HG02885 (cell line): ENCODE data around the gene MRPL14.

Experiments used
- ATAC-seq: cut with Tn5 transposase; IDR thresholded peaks from one replicate; pipeline ENCODE4 v1.9.1; 2021; ENCODE audit warnings: mild to moderate bottlenecking; ENCODE audit not compliant: unreplicated experiment, poor library complexity

The MRPL14 gene

DNA sequence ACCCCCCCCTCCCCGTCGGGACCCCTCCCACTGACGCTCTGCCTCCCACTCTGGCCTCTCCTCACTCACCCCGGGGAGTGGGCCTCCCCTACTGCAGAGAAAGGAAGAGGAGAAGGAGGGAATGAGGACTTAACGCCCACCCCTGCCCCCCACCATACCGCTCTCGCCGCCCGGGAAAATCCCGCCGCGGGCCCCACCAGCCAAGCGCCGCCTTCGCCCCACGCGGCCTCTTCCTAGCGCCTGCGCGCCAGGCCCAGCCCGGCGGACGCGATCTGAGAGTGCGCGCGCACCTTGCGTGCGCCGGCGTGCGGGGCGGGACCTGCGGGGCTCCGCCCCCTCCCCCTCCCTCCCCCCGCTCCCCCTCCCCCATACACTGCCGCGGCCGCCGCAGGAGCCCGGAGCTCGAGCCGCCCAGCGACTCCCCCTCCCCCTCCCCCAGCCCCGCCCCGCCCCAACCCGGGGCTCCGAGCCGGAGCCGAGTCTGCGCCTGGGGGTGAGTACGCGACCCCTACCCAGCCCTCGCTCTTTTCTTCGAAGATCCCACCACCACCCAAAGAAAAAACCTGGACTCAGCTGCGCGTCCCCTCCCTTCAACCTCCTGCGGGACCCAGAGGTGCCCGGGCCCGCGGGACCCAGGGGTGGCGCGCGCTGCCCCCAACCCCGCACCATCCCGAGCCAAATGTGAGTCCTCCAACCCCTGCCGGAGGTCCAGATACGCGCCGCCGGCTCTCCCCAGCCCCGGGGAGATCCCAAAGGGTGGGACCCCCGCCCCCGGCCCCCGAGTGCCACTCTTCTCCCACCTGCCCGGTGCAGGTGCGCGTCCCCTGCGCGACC lies at the start of gene MRPL14, which contains the start of gene TMEM63B:
Gene MRPL14 (minus strand): TSS at position 267 of the 834 bp plus-strand sequence. CDS start 10,841 bp downstream, outside the sequence.
Gene TMEM63B (plus strand): TSS at position 369 of the 834 bp plus-strand sequence. CDS start 7,031 bp downstream, outside the sequence.
- ATAC-seq = peak; percentile 77

DNA sequence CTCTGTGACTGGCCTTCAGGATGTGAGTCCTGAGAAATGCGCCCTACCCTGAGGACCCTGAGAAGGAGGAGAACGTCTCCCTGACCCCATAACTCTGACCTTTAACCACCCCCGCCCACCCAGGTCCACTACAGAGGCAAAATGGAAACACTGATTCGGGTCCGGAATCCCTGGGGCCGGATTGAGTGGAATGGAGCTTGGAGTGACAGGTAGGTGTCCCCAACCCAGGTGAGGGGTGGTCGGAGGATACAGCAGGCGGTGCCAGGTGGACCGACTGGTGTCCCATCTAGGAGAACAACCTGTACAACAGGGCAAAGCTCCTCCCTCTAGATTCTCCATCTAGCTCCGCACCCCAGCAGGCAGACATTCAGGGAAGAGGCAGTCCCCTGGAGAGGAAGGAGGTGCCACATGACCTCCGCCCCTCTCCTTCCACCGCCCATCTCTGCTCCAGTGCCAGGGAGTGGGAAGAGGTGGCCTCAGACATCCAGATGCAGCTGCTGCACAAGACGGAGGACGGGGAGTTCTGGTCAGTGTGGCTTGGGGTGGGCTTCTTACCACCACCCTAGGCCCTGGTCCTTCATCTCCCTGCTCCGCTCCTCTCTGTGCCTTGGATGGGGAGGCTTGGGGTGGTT lies 49.0 kb upstream of the MRPL14 start:
- ATAC-seq = no peak

DNA sequence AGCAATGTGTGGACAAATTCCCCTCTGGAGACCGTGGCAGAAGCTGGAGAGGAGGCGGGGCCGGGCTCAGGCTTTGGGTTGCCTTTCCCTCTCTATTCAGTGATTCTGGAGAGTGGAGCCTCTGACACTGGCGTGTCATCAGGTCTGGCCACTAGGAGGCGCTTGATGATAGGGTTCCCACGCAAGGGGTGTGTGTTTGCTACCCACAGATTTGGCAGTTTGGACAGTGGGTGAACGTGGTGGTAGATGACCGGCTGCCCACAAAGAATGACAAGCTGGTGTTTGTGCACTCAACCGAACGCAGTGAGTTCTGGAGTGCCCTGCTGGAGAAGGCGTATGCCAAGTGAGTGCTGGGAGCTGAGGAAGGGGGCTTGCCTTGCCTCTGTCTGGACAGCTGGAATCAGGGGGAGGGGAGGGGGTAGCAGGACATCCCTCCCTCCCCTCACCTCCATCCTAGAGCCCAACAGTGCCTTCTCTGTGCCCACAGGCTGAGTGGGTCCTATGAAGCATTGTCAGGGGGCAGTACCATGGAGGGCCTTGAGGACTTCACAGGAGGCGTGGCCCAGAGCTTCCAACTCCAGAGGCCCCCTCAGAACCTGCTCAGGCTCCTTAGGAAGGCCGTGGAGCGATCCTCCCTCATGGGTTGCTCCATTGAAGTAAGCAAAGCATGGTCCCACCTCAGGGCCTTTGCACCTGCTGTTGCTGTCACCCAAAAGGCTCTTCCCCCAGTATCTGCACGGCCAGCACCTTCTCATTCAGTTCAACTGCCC lies 45.7 kb upstream of the MRPL14 start:
- ATAC-seq = peak; percentile 80

- no peak for ATAC-seq
These were observed 44.8 kb upstream of the MRPL14 start for GRCh38 chr6:44171899-44172546.

DNA sequence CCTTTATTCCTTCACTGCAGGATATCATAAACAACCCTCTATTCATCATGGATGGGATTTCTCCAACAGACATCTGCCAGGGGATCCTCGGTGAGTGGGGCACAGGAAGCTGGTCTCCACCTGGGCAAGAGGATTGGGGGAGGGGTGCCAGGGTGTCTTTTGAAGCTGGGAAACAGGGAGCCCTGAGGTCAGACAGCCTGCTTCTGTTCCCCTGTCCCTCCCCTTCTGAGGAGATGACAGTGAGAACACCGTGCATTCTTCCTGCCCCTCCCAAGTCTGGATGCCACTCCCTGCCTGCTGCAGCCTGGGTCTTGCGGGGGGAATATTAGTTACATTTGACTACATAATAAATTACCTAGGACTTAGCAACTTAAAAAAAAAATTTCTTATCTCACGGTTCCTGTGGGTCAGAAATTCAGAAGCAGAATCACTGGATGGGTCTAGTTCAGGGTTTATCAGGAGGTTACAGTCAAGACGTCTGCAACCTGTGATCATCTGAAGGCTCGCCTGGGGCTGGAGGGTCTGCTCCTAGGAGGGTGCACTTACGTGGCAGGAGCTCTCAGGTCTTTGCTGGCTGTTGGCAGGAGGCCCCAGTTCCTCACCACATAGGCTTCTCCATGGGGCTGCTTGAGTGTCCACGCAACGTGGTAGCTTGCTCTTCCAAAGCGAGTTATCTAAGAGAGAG lies 42.8 kb upstream of the MRPL14 start:
- no peak for ATAC-seq

DNA sequence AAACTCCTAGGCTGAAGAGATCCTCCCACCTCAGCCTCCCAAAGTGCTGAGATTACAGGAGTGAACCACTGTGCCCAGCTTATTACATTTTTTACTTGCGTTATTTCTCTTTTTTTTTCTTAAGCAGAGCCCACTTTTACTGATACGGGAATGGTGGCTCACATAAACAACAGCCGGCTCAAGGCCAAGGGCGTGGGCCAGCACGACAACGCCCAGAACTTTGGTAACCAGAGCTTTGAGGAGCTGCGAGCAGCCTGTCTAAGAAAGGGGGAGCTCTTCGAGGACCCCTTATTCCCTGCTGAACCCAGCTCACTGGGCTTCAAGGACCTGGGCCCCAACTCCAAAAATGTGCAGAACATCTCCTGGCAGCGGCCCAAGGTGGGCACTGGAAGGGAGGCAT lies 41.9 kb upstream of the MRPL14 start:
- no peak for ATAC-seq

- ATAC-seq = no peak
These were observed 40.3 kb upstream of the MRPL14 start for GRCh38 chr6:44167567-44167966.

DNA sequence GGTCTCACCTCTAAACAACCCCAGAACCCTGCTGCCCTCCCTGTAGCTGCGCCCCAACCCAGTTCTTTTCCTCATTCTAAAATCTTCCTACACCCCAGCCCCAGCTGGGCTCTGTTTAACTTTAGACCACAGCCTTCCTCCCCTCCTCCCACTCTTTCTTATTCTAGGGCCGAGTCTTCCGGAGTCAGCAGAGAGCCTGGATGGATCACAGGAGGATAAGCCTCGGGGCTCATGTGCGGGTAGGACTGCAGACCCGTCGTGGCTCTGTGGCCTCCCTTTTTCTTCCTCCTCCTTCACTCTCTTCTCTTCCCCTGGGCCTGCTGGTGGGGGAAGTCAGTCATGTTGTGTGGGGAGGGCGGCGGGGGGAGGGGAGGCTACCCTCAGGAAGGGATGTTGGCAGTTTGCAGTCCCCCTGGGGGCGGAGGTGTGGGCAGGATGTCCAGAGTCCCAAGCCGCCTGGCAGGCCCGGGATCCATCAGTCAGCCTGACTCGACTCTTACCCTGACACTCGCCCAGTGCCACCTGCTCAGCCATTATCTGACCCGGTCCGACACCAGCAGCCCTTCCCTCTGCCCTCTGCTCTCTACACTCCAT lies 39.4 kb upstream of the MRPL14 start:
- no peak for ATAC-seq

GRCh38 chr6:44166116-44166515 lies 38.9 kb upstream of the MRPL14 start:
- no peak for ATAC-seq

DNA sequence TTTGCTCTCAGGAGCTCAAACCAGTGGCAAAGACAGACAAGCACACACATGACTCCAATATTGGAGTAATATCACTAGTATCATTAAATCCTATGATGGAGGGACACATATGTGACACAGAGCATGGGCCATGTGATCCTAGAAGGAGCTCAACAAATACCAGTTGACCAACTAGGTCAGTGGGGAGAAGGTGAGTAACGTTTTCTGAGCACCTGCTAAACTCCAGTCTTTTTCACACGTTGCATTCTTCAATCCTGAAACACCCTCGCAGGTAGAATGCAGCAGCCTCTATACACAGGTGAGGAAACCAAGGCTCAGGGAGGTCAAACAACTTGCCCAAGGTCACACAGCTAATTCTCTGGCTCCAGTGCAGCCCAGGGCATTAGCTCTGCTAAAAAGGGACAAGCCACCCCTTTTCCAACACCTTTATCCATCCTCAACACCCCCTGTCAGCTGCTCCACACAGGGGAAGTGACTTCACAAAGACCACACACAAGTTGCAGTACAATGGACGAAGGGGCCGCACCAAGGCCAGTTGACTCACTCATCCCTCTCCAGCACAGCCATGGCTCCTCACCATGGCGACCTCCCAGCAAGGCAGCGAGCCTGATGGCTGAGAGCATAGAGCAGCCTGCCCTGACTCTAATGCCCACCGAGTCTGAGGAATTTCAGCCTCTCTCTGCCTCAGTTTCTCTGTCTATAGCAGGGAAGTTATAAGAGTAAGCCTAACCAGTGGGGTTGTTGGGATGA lies 35.8 kb upstream of the MRPL14 start:
- no peak for ATAC-seq

DNA sequence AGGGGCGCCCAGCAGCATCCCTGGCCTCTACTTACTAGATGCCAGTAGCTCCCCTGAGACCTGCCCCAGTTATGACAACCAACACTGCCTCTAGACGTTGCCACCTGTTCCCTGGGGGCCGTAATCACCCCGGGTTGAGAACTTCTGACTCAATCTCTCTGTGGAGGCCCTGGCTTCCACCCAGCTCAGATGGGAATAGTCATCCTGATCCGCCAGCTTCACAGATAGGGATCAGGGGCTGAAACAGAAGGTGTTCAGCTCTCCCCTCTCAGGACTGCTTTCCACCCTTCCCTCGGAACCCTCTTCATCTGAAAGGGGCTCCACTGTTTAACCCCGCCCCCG lies 34.7 kb upstream of the MRPL14 start:
- ATAC-seq = no peak

- ATAC-seq = no peak
These were observed 31.5 kb upstream of the MRPL14 start, which contains the start of gene CAPN11 for GRCh38 chr6:44158770-44159228. Gene CAPN11, plus strand, starts transcription at chr6:44158820. Its CDS starts 29 bp downstream, at chr6:44158849.

GRCh38 chr6:44157152-44157521 lies 29.9 kb upstream of the MRPL14 start:
- no peak for ATAC-seq

GRCh38 chr6:44156494-44157151 lies 29.4 kb upstream of the MRPL14 start:
- ATAC-seq = no peak

DNA sequence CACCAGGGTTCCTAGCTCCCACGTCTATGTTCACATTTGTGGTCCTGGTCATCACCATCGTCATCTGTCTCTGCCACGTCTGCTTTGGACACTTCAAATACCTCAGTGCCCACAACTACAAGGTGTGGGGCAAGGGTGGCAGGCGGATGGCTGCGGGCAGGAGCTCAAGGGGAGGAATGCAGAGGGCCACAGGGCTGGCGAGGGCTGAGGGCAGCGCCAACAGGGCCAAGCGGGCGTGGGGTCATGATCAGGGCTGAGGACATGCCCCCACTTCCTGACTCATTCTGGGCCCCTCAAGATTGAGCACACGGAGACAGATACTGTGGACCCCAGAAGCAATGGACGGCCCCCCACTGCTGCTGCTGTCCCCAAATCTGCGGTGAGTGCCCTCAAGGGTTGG lies 26.8 kb upstream of the MRPL14 start:
- no peak for ATAC-seq

GRCh38 chr6:44152533-44152932 lies 25.3 kb upstream of the MRPL14 start:
- no peak for ATAC-seq

GRCh38 chr6:44152109-44152461 lies 24.8 kb upstream of the MRPL14 start:
- no peak for ATAC-seq

DNA sequence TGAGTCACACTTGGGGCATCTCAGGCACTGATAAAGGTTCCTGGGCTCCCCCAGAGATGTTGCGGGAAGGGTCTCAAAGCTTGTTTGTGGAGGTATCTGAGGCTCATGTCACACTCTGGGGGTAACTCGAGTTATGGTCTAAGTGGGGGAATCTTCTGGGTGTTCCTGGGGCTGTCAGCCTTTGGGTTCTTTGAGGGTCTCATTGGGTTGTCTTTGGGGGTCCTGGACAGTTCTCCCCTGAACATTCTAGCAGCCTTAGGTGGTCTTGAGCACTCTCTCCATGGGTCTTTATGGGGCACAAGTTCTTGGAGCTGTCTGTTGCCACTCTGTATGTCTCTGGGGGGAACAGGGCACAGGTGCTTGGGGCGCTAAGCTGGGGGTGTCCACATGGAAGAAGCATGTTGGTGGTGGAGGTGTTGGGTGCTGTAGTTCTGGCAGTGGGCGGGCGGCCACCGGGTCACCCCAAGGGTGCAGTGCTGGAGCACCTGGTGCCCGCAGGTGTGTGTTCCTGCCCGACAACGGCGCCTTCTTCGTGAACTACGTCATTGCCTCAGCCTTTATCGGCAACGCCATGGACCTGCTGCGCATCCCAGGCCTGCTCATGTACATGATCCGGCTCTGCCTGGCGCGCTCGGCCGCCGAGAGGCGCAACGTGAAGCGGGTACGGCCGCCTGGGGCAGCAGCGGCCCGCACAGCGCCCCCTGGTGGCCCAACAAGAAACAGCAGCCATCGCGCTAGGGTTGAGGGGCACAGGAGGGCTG lies 24.3 kb upstream of the MRPL14 start:
- ATAC-seq = peak; percentile 73
